Measurements from ENCODE around the gene NT5C.

NT5C gene

DNA sequence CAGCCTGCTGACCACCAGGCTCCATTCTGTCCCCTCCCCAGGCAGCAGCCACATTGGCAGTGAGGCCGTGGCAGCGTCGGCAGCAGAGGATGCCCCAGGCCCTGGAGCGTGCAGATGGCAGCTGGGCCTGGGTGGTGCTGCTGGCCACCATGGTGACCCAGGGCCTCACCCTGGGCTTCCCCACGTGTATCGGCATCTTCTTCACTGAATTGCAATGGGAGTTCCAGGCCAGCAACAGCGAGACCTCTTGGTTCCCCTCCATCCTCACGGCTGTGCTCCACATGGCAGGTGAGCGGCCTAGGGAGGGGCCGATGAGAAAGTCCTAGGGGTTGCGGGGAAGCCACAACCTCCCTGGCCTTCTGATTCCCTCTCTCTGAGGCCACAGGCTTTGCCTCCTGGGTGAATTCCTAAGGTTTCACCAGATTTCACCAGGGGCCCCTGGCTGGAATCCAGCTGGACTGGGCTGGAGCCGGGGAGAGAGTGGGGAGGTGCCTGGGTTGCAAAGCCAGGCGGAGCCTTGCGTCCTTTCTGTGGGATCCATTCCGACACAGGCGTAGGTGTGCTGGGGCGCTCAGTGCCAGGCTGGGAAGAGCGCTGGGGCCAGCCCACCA, 37.9 kb downstream of the NT5C start:
- DNase-seq (ENCODE audit: low spot score), result no peak

DNA sequence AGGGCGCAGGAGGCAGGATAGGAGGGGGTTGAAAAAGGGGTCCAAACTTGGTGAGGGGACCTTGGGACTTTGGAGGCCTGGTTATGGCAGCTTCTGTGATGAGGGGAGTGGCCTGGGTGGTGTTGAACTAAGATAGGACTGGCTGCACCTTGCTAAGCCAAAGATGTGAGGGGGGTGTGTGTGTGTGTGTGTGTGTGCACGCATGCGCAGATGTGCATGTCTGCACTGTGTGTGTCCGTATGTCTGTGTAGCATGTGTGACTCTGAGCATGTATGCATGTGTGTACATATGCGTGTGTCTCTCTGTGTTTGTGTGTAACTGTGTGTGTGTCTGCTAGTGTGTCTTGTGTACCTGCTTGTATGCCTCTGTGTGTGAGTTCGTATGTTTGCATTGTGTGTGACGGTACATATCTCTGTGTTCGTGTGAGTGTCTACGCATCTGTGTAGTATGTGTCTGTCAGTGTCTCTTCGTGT, 39.7 kb downstream of the NT5C start:
- DNase-seq (ENCODE audit: low spot score), result no peak

GRCh38 chr17:75090871-75091854, 40.4 kb downstream of the NT5C start:
- DNase-seq (ENCODE audit: low spot score), result no peak

DNA sequence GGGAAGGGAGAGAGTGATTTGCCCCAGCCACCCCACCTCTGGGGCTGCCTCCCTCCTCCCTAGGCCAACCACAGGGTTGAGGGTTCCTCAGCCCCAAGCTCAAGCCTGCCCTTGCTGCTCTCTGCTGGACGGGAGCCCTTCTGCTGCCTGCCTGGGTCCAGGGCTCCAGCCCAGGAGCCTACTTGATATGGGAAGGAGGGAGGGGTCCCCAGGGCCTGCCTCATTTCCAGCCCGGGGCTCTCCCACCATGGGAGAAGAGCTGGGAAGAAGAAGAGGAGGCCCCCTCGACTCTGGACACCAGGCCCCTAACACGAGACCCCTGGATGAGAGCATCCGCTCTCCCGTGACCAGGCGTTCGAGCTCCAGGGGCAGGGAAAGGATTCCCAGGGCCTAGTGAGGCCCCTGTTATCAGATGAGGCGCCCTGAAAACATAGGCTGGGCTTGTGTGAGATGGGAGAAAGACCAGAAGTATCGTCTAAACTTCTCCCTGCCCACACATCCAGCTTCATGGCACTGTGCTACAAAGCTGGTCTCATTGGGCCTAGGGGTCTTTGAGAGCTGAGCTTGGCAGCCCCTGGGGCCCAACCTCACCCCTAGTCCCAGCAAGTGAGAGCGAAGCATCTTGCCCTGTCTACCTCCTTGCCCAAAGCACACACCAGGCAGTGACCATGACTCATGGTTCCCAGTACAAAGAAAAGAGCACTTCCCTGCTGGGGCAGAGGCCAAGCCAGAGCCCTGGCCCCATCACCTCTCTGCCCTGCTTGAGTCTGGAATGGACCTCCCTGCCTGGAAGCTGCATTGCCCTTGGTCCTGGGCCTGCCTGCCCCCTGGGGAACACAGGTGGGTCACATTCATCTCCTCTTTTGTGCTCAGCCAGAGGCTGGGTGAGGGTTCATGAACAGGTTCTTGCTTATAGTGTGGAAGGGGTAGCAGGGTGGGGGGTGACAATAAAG, 42.8 kb downstream of the NT5C start:
- DNase-seq (ENCODE audit: low spot score), result no peak

DNA sequence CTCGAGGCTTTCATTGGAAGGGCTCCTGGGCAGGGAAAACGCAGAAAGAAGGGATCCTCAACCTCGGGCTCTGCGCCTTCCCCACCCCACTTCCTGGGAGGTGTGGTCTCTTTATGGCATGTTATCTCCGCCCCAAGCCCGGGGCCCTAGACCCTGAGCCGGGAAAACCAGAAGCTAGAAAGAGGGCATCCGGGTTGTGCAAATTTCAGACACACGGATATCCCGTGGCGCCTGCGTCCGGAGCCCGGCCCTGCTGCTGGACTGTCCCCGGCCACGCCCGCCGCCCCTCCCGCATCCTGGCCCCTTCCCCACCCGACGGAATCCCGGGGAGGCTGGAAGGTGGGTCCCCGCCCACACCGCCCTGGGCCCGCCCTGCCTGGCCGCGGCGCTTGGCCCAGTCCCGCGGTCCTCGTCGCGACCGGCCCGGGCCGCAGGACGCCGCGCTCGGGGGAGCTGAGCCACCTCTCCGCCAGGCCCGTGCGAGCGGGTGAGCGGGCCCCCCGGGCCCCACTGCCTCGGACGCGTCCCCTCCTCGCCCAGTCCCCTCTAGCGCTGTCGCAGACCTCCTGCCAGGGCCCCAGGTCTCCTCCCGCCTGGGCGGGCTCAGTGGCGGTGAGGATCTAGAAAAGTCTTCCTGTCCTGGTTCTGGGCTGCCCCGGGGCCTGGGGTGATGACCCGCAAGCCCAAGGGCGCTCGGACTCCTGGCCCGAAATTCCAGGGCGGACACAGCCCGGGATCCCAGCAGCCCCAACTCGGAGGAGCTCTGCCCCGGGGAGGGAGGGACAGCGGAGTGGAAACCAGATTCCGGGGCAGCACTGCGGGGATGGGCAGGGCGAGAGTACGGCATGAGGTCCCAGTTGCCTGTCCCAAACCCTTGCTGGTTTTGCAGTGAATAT, 43.7 kb downstream of the NT5C start, which contains the start of gene SLC16A5:
Gene SLC16A5, plus strand, starts transcription at position 397 of the 896 bp plus-strand sequence. CDS start 5,683 bp downstream, outside the sequence.
- no peak for DNase-seq (ENCODE audit: low spot score)

- no peak for DNase-seq (ENCODE audit: low spot score)
Observed at GRCh38 chr17:75087182-75087557, 44.4 kb downstream of the NT5C start.

- no peak for DNase-seq (ENCODE audit: low spot score)
Observed at GRCh38 chr17:75086496-75087181, 44.9 kb downstream of the NT5C start.

DNA sequence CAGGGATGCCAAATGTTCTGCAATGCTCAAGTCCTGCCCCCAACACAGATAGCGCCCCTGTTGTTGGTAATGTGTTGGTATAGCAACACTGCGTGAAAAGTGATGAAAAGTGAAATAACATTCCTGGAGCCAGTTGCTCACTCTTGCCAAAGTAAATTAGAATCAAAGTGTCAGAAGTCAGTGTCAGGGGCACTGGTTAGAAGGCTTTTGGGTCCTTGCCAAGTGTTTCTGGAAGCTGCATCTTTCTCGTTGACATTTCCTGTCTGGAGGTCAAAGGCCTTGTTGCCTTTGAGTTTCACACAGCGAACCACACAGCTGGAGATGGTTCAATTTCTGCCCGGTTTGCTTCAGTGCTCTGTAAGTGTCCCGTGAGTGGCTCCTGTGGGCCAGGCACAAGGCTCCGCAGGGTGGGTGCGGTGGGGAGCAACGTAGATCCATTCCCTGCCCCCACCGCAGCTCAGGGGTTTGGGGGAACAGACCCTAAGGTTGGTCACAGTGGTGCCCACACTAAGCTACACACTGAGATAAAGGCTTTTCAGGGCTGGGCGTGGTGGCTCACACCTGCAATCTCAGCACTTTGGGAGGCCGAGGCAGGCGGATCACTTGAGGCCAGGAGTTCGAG, 47.4 kb downstream of the NT5C start:
- DNase-seq (ENCODE audit: low spot score), result no peak

- no peak for DNase-seq (ENCODE audit: low spot score)
Observed at GRCh38 chr17:75082683-75083082, 48.9 kb downstream of the NT5C start.

DNA sequence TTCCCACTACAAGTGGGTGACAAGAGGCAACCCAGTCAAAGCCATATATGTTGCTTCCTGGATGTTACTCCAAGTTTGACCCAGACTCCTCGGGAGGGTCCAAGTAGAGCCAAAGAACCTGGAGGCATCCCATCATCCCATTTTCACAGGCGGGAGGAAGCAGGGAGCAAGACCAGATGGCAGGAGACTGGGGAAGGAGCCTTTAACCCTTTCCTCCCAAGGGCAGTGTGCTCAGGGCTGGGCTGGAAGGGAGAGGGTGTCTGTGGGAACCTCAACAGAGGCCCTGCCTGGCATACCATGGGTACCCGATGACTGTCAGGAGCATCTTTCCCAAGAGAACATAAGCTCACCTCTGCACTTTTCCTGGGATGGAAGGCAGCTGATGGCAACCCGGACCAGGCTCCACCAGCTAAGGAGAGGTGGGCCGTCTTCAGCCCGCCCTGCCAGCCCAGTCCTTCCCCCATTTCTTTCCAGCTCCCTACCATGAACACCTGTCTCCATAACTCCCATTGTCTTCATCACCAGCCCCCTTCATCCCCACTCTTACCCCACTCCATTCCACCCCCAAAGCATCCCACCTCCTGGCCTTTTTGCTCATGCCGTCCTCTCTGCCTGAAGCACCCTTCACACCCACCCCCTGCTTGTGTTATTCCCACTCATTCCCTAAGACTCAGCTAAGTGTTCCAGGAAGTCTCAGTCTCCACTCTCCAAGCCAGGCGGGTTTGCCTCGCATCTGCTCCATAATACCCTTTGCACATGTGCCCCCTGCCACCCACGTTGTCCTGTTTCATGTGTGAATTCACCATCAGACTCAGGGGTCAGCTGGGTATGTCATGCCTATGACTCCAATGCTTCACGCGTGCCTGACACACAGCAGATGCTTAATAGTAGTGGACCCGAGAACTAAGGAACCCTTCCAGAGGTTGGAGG, 49.7 kb downstream of the NT5C start:
- DNase-seq (ENCODE audit: low spot score), result no peak
